Stromal cell of bone marrow (primary cell): ENCODE data around the gene GNGT2.

ENCODE experiments used
- DNase-seq: peaks from one replicate; pipeline ENCODE4 v3.0.0-alpha.2; 2012; ENCODE audit warnings: low read depth

Gene GNGT2

GRCh38 chr17:49168706-49169105 is 41.7 kb downstream of the GNGT2 start:
- no peak for DNase-seq

GRCh38 chr17:49165143-49165542 is 45.2 kb downstream of the GNGT2 start:
- no peak for DNase-seq

- no peak for DNase-seq
These were observed 47.5 kb downstream of the GNGT2 start for GRCh38 chr17:49162866-49163265.

- no peak for DNase-seq
These were observed 52.6 kb downstream of the GNGT2 start for GRCh38 chr17:49157784-49158183.

GRCh38 chr17:49156256-49156655 is 54.1 kb downstream of the GNGT2 start:
- no peak for DNase-seq
